Ovary (tissue), 9 donors: ENCODE measurements around the gene TMEM8B. TPM values are rescaled to one million over a fixed set of nuclear protein-coding genes. Genes with fewer than 3 reads are reported as not detected.

Experiments
- DNase-seq, 5 donors: peaks; one replicate each; pipeline ENCODE4 v3.0.0-alpha.2; 2019 to 2020
- H3K27ac ChIP-seq, 2 donors: fragments of 200-600 bp; one replicate each; pipeline versions ENCODE4 v1.5.1 to v1.8.0; 2019 to 2022
- H3K27me3 ChIP-seq: fragments of 200-600 bp; one replicate; pipeline ENCODE4 v1.8.0; 2022
- H3K36me3 ChIP-seq: fragments of 200-600 bp; sonication (generic); one replicate; pipeline ENCODE4 v1.5.1; 2019
- H3K4me1 ChIP-seq: one replicate; pipeline ENCODE4 v1.8.1; 2013; ENCODE audit warnings: mild to moderate bottlenecking, moderate library complexity; ENCODE audit not compliant: insufficient read depth
- H3K4me3 ChIP-seq: fragments of 200-600 bp; sonication (generic); one replicate; pipeline ENCODE4 v1.5.1; 2017
- H3K9me3 ChIP-seq, 2 donors: fragments of 200-600 bp in 1 of 2; sonication (generic) in 1 of 2; one replicate each; pipeline versions ENCODE4 v1.5.1 to v1.8.1; 2013 to 2019; ENCODE audit warnings: mild to moderate bottlenecking in 1 of 2, moderate library complexity in 1 of 2
- EP300 ChIP-seq: sonication (generic); formaldehyde crosslinking; IDR thresholded peaks from one replicate; pipeline ENCODE4 v1.6.1; 2017; ENCODE audit warnings: antibody characterized with exemption
- POLR2A ChIP-seq: fragments of 450-650 bp; IDR thresholded peaks from one replicate; pipeline ENCODE4 v1.6.1; 2017; ENCODE audit warnings: antibody characterized with exemption, mild to moderate bottlenecking, moderate library complexity
- WGBS, 3 donors: extraction: QIAGEN DNeasy Blood & Tissue Kit in 1 of 3; methylation state at CpG; one replicate each; pipeline versions ENCODE4 v1.1.5 to v1.1.7; 2013 to 2017; 5-methylcytosine and 5-hydroxymethylcytosine counted together
- intact Hi-C, 4 donors: fragments of 100-400 bp; cut with DNase I; formaldehyde crosslinking; loops; one replicate each; pipeline versions ENCODE4 v1.11.0 to v1.15.1; 2022 to 2023
- polyA plus RNA-seq, 2 donors: library from polyadenylated mRNA; stranded (reverse); fragments of 200-250 nt in 1 of 2; fragments of 350-450 nt in 1 of 2; fragmentation: Illumina TruSeq in 1 of 2; extraction: RNeasy Lipid Tissue Mini Kit (QIAGEN cat#74804) in 1 of 2; gene quantifications; one replicate each; pipeline ENCODE4 v1.2.3, GENCODE V29; 2013 to 2014
- total RNA-seq, 7 donors: library from RNA; depleted of rRNA in 2 of 7; stranded (reverse); fragments of >200 nt in 2 of 7; fragmentation: NEBNext Ultra II Directional in 3 of 7; extraction: Animal tissue kit (Norgen Biotek cat#: 25700) in 3 of 7; gene quantifications; one replicate each; pipeline versions ENCODE4 v1.1.0 to v1.2.4, GENCODE V29; 2016 to 2023
- TF ChIP-seq, protein P1 (sequence below), 3 donors: fragments of 450-650 bp in 2 of 3; fragments of 200-600 bp in 1 of 3; IDR thresholded peaks; one replicate each; pipeline versions ENCODE4 v1.5.1 to v1.8.0; 2016 to 2022; ENCODE audit warnings: antibody characterized with exemption in 3 of 3, mild to moderate bottlenecking in 1 of 3
- donor health status: DM: no; HTN: no; CAD: no; lungs with moderate emphysema.
- donor health status: DM: no; HTN: no; CAD: no.
- donor health status: Bipolar disorder and iron deficiency.
- donor health status: DM: yes; HTN: yes; CAD: no.
- donor health status: DM: no; HTN: no; CAD: no.
- donor health status: DM: yes; HTN: yes; CAD: no.

Gene TMEM8B
- total and polyA plus RNA-seq, 9 donors = 11.2 to 42.8 (median 33.7) TPM

DNA sequence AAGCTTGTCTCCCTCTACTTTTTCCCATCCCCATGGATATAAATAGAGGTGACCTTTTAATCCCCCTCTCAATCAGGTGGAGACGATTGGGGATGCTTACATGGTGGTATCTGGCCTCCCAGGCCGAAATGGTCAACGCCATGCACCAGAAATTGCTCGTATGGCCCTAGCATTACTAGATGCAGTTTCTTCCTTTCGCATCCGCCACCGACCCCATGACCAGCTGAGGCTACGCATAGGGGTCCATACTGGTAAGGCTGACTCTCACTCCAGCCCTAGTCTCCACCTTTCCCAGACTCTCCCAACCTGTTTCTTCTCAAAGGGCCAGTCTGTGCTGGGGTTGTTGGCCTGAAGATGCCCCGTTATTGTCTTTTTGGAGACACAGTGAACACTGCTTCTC, 20.6 kb upstream of the TMEM8B start:
- DNase-seq = no peak
- no peaks in the 10 kb centered on the region for H3K27me3 ChIP-seq
- H3K4me3 ChIP-seq = no peak overlapping the region
- H3K9me3 ChIP-seq = no peaks in the 10 kb centered on the region
- no peak overlapping the region for H3K27ac ChIP-seq
- no peaks in the 10 kb centered on the region for H3K36me3 ChIP-seq
- intact Hi-C loops = no loop called here
- no peaks in the 10 kb centered on the region for H3K4me1 ChIP-seq
- WGBS, 3 donors = 88 to 90% (median 90%) methylated on average over 9 of the region's 9 CpGs
- TF ChIP-seq, protein P1, sequence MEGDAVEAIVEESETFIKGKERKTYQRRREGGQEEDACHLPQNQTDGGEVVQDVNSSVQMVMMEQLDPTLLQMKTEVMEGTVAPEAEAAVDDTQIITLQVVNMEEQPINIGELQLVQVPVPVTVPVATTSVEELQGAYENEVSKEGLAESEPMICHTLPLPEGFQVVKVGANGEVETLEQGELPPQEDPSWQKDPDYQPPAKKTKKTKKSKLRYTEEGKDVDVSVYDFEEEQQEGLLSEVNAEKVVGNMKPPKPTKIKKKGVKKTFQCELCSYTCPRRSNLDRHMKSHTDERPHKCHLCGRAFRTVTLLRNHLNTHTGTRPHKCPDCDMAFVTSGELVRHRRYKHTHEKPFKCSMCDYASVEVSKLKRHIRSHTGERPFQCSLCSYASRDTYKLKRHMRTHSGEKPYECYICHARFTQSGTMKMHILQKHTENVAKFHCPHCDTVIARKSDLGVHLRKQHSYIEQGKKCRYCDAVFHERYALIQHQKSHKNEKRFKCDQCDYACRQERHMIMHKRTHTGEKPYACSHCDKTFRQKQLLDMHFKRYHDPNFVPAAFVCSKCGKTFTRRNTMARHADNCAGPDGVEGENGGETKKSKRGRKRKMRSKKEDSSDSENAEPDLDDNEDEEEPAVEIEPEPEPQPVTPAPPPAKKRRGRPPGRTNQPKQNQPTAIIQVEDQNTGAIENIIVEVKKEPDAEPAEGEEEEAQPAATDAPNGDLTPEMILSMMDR (IDR thresholded peaks at IDR 0.05) = no peak
- TF ChIP-seq POLR2A (no peak), EP300 (no peak)

DNA sequence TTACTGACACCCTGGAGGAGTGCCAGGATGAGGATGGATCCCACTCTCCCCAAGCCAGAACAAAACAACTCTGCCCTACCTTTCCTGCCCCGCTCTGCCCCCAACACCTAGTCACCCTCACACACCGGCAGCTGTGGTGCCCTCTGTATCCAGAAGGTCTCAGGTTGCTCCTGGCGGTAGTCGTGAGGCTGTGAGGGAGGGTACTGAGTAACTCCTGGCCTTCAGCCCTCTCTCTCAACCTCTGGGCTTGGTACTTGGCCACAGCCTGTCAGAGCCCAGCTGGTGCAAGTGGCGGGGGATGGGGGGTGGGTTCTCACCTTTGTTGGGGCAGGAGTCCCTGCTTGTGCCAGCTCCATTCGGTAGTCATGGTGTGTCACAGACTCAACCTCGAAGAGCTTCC, 18.9 kb upstream of the TMEM8B start:
- Histone ChIP-seq H3K4me3 (no peak overlapping the region), H3K4me1 (peaks cover 2% of the 10 kb centered on the region), H3K9me3 (no peaks in the 10 kb centered on the region), H3K27me3 (no peaks in the 10 kb centered on the region), H3K27ac (no peak overlapping the region), H3K36me3 (no peaks in the 10 kb centered on the region)
- 85 to 92% (median 88%) methylated on average over 5 to 7 of the region's 7 CpGs for WGBS, 3 donors
- DNase-seq = no peak
- TF ChIP-seq EP300 = no peak
- no peak for TF ChIP-seq POLR2A
- TF ChIP-seq, protein P1 (IDR thresholded peaks at IDR 0.05) = no peak
- intact Hi-C loops = loop anchor here in 1 of 4 donors (5.0 kb wide), 1 partner anchor 73 kb away; no protein-coding TSS in a partner anchor

- Histone ChIP-seq H3K27ac (peak overlapping the region in 1 of 2 donors; percentile 63), H3K36me3 (no peaks in the 10 kb centered on the region), H3K9me3 (no peaks in the 10 kb centered on the region), H3K4me3 (peak overlapping the region; percentile 55), H3K27me3 (no peaks in the 10 kb centered on the region), H3K4me1 (peaks cover 2% of the 10 kb centered on the region)
- TF ChIP-seq EP300 = no peak
- TF ChIP-seq POLR2A = no peak
- TF ChIP-seq, protein P1 (IDR thresholded peaks at IDR 0.05) = no peak
- 5 to 6% (median 5%) methylated on average over 12 of the region's 12 CpGs for WGBS, 3 donors
- intact Hi-C loops = loop anchor here in 1 of 4 donors (5.0 kb wide), 1 partner anchor 74 kb away; no protein-coding TSS in a partner anchor
- peak in 3 of 5 donors; percentile 40 to 56 (median 54) for DNase-seq
Observed at GRCh38 chr9:35811381-35812024, 17.5 kb upstream of the TMEM8B start.

DNA sequence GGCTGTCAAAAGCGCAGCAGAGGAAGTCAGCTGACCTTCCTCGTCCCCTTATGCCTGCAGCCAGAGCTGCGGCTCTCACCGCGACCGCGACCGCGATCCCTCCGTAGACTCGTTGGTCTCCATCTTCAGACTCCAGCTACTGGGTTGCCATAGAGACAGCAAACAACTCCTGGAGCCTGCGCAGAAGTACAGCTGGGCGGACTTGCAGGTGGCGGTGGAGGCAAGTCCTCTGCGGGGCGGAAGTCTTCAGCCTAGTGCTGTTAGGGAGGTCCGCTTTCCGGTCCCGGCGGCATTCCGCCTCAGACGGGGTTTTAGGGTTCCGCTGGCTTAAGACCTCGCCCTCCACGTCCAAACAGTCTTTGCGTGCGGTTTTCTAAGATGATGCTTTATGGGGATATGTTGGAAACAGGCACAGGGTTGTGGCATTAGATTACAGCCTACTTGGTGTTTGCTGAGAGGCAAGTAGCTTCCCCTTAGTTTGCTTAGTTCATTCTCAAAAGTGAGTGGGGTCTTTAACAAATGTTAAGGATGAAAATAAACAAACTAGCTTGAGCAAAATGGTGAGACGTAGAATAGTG, 16.9 kb upstream of the TMEM8B start, which contains the start of gene SPAG8:
Gene SPAG8, minus strand, starts transcription at position 238 of the 578 bp plus-strand sequence. Its CDS starts 115 bp downstream, at position 123.
- WGBS, 3 donors = 0 to 1% (median 0%) methylated on average over 26 to 28 of the region's 28 CpGs
- Histone ChIP-seq H3K4me3 (peak within 1 kb of the TSS; percentile 55), H3K9me3 (no peaks in the 10 kb centered on the region), H3K4me1 (peaks cover 2% of the 10 kb centered on the region), H3K27ac (peak within 1 kb of the TSS; percentile 17 to 63), H3K27me3 (no peaks in the 10 kb centered on the region), H3K36me3 (no peaks in the 10 kb centered on the region)
- intact Hi-C loops = loop anchor here in 1 of 4 donors (5.0 kb wide), 1 partner anchor 75 kb away; no protein-coding TSS in a partner anchor
- peak; percentile 90 to 94 (median 92) for DNase-seq
- TF ChIP-seq POLR2A = peak; percentile 14
- TF ChIP-seq, protein P1 (IDR thresholded peaks at IDR 0.05) = no peak
